Hematopoietic multipotent progenitor cell treated with erythropoietin and hydrocortisone succinate and interleukin-3 and kit ligand, for 15 days (in vitro differentiated cells): ENCODE measurements around the gene UBASH3B.
"Not testable (repeated sequence)": the region's sequence is repeated elsewhere in the genome, so short reads cannot be mapped to it uniquely, and the experiment has no call there.

Experiments used
- DNase-seq: peaks from one replicate; pipeline ENCODE4 v3.0.0-alpha.2; 2015; ENCODE audit warnings: low spot score

Gene UBASH3B

DNA sequence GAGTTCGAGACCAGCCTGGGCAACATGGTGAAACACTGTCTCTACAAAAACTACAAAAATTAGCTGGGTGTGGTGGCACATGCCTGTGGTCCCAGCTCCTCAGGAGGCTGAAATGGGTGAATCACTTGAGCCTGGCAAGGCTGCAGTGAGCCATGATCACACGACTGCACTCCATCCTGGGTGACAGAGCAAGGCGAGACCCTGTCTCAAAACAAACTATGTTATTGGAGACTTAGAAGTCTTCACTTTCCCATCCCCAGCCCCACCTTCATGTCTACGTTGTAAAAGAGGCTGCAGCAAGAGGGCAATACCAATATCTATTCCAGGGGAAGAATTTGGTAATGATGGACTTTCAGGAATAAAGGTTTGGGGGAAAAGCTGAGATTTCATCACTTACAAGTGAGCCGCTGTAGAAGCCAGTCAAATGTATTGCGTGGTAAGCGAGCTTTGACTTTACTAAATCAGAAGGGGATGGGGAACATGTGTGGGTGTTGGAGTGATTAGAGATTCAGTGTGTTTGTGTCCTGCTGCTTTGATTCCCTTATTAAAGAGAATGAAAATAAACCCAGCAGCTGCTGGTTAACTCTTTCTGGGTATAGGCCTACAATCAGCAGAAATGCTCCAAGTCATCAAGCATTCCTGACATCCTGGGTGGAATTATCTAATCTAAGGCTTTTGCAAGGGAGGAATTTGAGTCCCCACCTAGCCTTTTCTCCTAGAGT is 53.7 kb downstream of the UBASH3B start:
- DNase-seq: no peak

DNA sequence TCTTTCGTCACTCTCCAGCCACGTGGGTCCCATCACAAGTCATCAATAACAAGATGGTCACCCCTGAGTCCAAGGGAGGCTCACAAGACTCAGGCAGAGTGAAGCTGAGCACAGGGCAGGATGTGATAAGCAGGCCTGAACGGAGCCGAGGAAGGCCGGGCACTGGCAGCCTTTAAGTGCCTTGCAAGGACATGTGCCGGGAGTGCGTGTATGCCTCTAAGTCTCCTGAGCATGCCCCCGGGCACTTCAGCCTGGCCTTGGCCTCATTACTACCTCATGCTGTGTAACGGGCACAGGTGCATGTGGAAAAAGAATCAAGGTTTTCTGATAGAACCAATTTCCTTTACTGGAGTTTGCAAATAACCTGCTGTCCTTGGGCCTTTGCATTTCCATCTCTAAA is 55.8 kb downstream of the UBASH3B start:
- DNase-seq: no peak

DNA sequence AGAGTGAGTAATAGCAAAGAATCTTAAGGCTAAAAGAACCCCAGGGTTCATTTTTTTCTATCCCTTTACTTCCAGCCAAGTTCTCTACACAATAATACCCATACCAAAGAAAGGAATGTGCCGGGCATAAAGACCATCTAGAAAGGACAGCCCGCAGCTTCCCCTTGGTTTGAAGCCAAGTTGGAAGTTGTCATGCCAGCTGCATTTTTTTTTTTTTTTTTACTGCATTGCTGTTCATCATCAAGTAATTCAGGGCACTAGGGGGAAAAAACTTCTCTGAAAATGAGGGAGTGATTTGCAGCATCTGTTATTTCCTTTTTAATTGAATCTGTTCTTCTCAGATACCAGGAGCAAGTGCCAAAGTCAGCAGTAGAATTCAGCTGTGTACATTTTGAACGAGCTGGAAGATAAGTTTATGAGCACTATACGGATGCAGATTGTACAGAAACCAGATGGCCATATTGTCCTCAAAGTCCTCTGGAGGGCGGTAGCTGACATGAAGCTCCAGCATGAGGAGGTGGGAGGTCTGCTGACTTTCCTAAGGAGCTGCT is 56.4 kb downstream of the UBASH3B start:
- DNase-seq: no peak

DNA sequence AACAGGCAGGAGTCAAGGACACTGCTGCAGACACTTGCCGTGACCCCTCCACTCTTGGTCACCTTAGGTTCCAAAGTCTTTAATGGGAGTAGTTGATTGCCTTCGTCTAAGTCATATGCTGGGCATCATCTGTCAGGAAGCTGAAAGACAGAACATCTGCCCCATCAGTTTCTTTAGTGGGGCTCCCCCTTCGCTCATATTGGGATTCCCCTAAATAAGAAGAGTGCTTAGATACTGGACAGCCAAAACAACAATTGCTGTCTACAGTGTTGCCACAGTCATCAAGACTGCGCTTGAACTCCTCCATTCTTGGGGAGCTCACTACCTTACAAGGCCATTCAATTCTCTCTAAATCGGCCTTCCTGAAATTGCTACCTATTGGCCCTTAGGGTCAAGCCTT is 58.5 kb downstream of the UBASH3B start:
- DNase-seq: no peak

DNA sequence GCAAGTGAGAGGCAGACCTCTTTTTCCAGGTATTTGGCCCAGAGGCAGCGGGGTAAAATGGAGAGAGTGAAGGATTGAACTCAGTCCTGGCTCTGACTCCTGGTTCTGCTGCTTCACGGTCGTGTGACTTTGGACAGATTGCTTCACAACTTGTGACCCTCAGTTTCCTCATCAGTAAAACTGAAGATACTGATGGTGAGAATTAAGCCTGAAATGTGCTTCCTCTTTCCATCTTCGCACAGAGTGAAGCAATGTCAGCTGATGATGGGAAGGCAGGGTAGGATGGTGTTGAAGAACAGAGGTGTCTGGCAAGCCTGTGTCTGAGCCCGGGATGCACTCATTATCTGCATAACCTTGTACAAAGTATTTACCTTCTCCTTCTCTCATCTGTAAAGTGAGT is 59.0 kb downstream of the UBASH3B start:
- no peak for DNase-seq

DNA sequence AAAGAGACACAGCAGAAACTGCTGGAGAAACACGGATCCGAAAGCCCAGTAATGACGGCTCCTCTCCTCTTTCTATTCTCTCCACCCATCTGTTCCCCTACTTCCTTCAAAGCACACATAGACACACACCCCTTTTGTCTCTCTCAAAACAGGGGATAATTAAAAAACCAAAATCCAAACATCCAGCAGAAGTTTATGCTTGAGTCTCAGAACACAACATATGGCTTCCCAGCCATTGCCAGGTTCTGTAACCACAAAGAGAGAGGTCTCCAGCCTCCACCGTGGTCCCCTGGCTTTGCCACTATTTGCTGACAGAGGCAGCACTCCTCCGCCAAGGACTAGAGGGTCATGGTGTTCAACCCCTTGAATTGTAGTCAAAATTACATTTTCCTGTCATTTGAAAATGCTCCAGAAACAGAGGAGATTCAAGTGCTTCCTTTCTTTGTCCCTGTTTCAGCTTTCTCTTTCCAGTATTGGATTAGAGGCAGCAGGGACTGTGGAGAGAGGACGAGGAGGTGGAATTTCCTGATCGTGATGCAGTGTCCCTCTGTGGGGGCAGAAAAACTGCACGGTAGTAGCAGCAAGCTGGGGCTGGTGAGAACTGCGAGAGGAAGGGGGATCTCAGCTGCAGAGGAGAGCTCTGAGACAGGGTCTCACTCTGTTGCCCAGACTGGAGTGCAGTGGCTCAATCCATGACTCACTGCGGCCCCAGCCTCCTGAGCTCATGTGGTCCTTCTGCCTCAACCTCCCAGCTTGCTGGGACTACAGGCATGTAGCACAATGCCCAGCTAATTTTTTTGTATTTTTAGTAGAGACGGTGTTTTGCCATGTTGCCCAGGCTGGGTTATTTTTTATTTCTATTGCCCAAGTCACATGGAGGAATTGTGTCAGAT is 60.3 kb downstream of the UBASH3B start:
- DNase-seq: no peak

DNA sequence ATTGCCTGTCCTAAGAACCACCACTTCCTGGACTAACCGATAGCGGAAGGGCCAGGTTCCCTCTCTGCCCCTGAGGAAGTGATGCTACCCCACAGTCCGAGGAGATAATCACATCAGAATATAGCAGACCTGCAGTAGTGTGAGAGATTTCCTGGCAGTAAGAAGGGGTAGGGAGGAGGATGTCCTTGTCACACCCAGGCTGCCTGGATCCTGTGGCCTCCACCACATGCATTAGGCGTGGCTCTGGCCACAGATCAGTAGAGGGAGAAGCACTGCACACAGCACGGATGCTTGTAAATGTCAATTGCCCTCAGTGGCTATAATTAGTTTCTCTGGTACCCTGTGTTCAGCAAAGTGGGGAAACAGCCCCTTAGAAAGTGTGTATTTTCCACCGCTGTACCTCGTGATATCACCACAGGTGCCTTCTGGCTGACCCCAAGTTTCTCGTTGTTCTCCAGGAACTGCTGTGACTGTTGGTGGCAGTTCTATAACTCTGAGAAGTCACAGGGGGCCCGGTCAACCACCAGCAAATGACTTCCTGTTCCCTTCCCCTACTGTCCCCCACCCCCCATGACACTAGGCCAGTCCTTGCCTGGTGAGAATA is 61.8 kb downstream of the UBASH3B start:
- DNase-seq: no peak

DNA sequence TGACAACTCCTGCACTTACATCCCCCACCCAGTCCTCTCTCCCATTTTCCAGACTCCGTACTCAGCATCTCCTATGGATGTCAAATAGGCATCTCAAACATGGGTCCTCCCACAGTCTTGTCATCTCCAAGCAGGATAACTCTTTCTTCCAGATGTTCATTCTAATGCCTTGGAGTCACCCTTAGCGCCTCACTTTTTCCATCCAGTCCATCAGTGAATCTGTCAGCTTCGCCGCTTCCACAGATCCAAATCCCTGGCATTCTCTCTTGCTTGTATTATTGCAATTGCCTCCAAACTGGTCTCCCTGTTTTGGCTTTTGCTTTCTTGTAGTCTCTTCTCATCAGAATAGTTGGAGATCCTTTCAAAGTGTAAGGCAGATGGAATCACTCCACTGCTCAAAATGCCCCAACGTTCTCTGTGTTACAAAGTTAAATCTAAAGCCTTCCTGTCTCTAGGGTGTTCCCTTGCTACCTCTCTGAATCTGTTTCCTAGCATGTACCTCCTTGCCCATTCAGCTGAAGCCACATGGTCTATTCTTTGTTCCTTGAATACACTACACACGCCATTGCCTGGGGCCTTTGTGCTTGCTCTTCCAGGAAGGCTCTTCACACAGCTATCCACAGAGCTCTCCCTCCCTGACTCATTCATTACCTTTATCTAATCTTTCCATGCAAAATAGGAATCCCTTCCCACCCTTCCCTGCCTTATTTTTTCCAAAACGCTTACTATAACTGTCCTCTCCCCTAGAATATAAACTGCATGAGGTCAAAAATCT is 64.8 kb downstream of the UBASH3B start:
- DNase-seq: no peak

DNA sequence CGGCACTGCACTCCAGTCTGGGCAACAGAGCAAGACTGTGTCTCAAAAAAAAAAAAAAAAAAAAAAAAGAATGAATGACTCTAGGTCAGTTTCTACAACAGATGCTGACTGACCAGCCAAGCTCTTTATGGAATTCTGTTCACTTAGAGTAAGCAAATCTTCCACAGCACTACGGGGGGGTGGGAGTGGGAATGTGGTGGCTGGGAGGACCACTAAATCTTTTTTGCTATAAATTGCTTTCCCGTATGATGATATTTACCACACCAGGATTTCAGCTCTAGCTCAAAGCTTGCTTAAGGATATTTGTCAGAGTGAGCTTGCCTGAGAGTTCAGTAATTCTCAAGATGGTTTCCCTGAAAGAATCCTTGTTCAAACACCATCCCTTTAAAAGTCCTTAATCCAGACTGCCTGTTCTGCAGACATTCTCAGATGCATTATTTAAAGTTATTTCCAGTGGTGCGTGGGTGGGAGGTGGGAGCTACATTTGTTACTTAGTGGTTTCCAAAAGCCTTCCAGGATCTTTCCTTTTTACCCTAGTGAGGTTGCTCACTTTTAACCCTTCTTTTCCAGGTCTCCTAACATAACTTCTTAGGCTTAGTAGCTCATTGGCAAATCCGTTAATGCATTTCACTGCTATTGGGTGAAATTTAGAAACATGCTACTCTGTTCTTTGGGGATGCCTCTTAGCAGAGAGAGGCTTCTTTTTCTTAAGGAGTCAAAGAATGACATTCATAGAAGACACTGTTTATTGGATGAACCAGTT is 65.9 kb downstream of the UBASH3B start:
- no peak for DNase-seq

DNA sequence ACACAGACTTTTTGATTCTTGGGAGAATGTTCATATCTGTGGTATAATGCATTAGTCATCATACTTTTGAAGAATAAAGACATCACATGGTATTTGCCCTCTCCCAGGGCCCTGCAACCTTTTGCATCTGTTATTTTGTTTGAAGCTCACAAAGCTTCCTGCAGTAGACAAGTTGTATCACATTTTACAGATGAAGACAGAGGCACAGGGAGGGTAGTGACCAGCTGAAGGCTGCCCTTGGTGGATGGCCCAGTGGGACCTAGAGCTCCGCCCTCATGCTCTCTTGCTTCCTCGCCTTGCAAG is 66.4 kb downstream of the UBASH3B start:
- no peak for DNase-seq

DNA sequence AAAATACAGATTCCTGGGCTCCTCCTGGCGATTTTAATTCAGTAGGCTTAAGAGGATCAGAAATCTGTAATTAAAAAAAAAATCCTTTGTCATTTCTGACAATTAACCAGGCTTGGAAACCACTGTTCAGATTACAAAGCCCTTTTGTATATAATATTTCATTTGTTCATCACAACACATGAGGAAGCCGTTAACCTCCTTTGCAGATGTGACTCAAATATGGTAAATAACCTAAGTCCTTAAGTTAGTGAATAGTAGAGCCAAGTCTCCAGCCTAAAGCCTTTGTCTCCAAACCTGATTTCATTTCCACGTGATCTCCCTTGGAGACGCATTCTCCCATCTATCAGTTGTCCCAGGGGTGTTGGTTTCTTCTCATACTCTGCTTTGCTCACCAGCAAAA is 67.6 kb downstream of the UBASH3B start:
- no peak for DNase-seq

DNA sequence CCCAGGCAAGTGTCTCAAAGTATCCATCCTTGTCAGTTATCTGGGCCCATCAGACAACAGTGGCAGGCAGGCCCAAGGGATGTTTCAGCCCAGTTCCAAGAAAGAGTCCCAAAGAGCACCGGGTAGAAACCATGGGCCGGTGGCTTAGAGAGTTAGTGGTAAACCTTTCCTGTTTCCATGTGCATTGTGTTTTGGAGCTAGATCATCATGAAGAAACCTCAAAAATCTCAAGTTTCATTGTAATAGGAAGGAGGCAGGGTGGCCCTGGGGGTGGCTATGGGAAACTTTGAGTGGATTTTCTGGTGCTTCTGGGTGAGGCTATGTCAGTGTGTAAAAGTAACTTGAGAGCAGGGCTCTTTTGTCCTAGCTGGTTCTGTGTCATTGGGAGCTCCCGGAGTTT is 68.1 kb downstream of the UBASH3B start:
- no peak for DNase-seq

DNA sequence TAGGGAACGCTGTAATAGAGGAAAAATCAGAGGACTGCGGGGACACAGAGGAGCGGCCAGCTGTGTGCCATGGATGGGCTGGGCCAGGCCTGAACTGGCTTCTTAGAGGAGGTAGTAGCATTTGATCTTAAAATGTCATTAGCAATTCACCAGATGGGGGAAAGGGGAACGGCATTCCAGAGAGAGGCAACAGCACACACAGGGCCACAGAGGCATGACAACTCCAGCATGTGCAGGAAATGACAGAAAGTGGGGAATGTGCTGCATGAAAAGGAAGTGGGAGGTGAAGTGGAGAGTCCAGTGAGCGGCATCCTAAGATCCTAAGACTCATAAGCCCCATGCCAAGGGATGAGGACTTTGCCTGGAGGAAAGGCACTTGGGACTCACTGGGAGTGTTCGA is 69.0 kb downstream of the UBASH3B start:
- DNase-seq: no peak

DNA sequence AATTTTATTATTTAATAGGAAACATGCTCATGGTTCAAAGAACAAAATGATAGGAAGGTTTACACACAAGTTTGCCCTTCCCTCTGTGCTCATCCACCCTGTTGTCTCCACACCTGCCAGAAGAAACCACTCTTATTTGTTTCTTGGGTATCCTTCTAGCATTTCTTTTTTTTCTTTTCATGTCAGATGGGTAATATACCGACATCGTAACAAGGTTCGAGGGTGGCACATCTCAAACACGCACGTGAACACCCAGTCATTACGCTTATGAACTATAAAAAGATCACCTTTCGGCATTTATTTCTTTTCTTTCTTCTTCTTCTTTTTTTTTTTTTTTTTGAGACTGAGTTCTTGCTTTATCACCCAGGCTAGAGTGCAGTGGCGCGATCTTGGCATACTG is 70.5 kb downstream of the UBASH3B start:
- no peak for DNase-seq

DNA sequence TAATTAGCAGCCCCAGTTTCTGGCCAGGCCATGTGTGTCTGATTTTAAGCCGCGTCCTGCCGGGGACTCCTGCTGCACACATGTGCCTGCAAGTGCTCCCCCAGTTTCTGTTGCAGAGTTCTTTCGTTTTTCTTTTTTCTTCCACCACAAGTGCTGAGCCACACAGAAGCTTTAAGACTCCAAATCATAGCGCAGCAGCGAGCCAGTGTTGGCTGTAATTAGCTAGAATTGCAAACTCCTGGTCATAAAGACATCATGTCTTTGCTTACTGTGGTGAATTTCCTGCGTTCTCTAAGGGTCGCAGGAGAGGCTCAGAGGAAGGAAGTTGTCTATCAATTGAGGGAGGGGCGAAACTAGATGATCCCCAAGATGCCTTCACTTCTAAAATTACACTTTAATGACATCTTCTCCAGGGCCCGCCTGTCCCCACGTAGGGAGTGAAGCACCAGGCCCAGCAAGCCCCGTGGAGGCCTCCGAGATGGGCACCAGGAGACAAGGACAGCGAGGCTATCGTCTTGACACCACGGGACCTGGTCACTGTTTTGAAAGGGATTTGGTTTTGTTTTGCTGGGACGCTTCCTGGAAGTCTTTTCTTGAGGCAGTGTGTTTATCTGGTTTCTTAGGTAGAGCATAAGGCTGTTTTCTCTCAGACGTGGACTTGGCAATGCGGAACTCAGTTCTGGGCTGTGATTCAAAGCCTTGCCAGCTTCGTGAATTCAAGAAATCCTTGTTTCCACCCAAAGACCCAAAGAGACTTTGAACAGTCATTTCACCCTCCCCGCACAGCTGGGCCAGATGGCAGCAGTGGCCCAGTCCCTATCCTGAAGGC is 71.8 kb downstream of the UBASH3B start:
- no peak for DNase-seq

DNA sequence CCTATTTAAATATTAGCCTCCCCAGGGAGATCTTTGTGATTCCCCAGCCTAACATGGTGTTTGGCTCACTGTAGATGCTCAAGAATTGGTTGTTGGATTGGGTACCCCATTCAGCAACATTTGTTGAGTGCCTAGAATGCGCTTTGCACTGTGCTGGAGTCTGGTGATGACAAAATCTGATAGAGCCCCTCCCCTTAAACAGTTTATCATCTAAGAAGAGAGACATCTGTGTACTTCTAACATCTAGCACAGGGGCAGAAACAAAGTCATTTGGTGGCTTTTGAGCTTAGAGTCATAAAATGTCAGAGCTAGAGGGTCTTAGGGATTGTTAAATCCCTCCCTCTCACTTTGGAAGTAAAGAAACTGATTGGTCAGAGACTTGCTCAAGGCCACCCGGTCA is 73.0 kb downstream of the UBASH3B start:
- DNase-seq: no peak

DNA sequence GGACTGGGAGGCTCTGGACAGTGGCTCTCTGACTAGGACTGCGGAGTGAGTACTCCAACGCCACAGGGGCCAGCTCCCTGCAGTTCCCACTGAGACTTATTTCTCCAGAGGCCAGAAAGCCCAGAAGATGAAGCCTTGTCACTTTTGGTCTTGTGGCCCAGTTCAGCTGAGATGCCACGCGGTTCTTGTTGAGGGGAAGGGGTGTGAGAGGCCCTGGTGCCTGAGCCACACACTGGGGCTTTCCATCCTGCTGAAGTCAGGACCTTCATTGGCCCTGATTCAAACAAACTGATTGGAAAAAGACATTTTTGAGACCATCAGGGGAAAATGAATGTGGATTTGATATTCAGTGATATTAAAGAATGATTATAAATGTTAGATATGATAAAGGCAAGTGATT is 73.6 kb downstream of the UBASH3B start:
- DNase-seq: no peak

DNA sequence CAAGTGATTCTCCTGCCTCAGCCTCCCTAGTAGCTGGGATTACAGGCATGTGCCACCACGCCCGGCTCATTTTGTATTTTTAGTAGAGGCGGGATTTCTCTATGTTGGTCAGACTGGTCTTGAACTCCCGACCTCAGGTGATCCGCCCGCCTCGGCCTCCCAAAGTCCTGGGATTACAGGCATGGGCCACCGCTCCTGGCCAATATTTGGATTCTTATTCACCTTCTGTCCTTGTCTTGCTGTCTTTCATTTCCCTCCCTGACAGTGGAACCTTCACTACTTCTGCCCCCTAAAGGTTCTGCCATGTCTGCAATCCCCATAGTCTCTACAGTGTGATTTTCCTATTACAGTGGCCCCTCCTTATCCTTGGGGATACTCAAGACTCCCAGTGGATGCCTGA is 75.2 kb downstream of the UBASH3B start:
- not testable (repeated sequence) for DNase-seq

DNA sequence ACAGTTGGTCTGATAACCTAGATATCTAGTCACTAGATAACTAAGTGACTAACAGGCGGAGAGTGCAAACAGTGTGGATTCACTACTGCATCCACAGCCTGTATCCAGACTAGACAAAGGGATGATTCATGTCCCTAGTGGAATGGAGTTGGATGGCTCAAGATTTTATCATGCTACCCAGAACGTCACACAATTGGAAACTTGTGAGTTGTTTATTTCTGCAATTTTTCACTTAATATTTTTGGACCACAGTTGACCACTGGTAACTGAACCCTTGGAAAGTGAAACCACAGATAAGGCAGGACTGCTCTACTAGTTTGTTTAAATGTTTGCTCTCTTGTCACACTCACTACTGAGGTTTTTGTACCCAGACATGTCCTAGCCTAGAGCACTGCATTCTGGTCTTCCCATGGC is 76.0 kb downstream of the UBASH3B start:
- no peak for DNase-seq
